ENCODE data around the gene WSCD1.

WSCD1 gene

DNA sequence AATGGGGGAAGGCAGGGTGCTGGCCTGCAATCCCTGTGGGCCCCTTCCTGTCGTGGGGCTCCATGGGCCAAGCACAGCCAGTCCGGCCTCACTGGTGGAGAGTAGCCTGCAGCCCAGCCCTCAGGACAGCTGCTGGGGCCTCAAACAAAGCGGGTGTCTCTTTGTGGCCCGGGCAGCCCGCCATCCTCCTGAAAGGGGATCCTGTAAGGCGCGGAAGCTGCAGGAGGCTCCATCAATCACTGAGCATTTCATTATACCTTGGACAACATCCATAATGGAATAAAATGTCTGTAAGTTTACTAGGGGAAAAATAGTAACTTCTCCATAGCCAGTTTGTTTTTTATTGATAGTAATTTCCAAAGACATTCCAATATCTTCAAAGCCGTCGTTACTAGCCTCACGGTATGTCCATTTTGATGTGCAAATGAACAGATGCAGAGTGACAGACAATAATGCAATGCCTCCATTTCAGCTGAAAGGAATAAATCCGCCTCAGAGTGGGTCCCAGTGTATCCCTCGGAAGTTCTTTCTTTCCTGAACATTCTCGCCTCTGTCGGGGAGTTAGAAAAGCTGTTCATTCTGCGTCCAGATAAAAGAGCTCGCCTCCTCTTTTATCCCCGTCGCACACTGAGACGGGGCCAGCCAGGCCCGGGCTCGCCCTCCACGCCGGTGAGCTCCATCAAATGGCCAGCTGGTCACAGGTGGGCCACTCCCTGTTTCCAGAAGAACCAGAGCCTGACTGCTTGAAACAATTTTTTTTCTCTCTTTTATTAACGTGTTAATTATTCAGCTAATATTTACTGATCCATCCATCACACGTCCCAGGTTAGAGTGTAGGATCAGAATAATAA is 14.4 kb downstream of the WSCD1 start:
- FAIRE-seq (no peak), DNase-seq (ENCODE audit: insufficient read length, low spot score) (no peak)

DNA sequence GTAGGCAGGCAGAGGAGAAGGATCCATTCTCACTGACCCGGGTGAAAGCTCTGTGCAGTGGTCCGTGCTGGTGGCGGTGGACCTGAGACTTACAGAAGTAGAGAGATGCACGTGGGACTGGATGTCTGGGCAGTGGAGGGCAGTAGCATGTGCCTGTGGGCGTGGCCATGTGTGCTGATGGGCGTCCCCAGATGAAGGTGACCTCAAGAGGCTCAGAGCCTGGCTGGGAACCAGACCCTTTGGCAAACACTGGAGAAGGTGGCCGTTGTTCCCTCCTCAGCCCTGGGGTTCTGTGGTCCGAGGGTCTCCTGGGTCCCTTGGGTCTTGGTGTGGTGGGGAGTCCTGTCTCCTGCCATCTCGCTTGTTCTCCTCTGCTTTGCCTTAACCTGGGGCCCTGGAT is 15.6 kb downstream of the WSCD1 start:
- FAIRE-seq (no peak), DNase-seq (ENCODE audit: insufficient read length, low spot score) (no peak)

DNA sequence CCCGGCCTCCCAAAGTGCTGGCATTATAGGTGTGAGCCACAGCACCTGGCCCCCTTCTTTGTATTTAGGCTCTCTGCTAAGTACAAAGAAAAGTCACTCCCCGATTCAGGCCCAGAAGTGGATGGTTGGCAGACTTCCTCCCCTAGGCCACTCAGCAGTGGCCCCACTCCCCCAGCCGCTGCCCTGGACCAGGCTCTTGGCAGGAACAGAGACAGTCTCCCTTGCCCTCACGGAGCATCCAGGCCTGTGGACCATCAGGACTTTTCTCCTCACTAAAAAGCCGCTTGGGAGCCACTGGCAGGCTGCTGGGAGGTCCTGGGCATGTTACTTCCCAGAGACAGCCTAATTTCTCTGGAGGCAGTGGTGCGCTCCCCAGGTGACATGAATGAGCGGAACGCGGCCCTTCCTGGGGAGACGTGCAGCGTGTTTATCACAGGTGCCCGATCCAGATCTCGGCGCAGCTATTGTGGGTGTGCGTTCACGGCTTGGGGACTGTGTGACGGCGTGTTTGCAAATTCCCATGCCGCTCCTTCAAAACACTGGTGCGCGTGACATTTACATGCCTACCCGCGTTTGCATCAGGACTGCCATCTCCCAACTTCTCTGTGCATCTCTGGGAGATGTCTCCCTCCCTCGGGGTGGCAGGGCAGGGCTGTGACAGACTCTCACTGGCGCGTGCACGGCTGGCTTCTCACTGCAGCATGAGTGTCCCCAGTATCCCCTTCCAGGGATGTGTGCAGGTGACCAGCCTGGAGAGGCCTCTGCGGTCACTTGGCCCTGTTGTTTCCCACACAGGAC is 16.6 kb downstream of the WSCD1 start:
- no peak for DNase-seq (ENCODE audit: insufficient read length, low spot score)
- no peak for FAIRE-seq

DNA sequence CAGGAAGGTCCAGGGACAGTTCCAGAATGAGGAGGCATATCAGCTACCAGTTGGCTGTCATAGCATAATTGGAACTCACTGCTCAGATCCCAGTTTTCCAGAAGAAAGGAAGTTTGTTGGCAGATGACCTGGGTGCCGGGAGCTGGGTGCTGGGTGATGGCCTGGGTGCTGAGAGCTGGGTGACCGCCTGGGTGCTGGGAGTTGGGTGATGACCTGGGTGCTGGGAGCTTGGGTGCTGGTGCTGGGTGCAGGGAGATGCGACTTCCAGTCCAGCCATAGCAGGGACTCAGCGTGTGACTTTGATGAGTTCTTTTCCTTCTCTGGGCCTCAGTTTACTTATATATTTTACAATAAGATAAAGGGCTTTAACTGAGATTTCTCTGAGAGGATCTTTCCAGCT is 18.0 kb downstream of the WSCD1 start:
- FAIRE-seq (no peak), DNase-seq (ENCODE audit: insufficient read length, low spot score) (no peak)

DNA sequence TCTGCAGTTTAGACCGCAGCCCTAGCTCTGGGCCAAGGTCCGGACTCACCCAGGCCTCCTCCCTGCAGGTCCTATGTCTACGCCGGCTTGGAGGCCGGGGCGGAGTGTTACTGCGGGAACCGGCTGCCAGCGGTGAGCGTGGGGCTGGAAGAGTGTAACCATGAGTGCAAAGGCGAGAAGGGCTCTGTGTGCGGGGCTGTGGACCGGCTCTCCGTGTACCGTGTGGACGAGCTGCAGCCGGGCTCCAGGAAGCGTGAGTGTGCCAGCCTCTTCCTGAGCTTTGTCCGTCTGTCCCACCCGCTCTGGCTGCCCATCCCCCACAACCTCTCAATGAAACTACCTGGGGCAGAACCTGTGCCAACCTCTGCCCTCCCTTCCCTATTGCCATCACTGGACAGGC is 20.1 kb downstream of the WSCD1 start:
- no peak for DNase-seq (ENCODE audit: insufficient read length, low spot score)
- FAIRE-seq, result no peak

DNA sequence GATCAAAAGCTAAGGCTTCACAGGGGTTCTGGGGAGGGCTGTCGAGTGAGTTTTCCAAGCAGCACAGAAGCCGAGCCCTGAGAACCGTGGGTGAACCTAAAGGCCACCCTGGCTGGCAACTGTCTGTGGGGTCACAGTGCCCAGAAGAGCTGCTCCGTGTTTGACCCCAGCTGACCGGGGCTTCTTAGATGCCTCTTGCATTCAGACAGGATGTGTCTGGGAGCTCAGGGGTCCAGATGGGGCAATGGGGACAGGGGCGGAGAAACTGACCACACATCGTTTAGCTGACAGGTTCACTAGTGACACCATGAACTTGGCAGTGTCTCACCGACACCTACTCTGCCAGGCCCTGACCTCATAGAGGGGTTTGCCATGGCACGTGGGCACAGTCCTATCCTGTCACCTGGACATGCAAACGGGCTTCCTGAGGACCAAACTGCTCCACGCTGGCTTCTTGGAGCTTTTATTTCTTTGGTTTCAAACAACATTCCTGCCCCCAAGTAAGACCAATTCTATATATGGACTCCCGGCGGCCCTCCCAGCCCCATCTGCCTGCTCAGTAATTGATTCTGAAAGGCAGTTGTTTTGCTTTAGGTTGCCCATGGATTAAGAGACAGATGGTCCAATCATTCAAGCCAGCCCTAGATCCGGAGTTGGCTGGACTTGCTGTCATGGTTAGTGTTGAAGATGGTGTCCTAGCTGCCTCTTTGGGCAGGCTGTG is 22.2 kb downstream of the WSCD1 start:
- no peak for FAIRE-seq
- DNase-seq (ENCODE audit: insufficient read length, low spot score), result no peak

DNA sequence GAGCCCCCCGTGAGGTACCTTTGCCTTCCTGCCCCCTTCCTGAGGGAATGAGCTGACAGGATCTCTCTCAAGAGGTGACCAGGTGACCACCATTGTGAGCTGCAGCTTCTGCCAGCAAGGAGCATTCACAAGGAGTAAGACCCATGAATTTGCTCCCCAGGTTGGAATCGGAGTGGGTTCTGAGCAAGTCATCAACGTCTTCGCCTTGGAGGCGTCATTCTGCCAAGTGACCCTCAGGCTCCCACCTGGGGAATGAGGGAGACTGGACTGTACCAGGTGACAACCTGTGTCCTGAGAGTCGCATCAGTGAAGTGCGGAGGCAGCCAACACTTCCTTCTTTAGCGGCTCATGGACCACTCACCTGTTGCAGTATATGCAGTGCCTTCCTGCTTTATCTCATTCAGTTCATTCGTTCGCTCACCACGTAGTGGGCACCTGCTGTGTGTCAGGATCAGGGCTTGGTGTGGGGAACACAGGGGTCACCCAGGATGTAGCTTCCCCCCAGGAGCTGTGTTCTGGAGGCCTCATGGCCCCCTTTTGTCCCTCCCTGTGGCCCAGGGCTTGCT is 22.8 kb downstream of the WSCD1 start:
- DNase-seq (ENCODE audit: insufficient read length, low spot score) (no peak), FAIRE-seq (no peak)

DNA sequence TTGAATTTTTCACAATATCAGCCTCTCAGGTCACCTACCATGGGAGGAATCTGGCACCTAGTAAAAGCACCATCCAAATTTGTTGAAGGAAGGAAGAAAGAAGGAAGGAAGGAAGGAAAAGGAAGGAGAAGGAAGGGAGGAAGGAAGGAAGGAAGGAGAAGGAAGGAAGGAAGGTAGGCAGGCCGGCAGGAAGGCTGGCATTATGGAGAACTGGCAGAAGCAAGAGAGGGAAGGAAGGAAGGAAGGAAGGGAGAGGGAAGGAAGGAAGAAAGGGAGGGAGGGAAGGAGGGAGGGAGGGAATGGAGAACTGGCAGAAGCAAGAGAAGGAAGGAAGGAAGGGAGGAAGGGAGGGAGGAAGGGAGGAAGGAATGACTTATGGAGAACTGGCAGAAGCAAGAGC is 24.3 kb downstream of the WSCD1 start:
- no peak for FAIRE-seq
- no peak for DNase-seq (ENCODE audit: insufficient read length, low spot score)

DNA sequence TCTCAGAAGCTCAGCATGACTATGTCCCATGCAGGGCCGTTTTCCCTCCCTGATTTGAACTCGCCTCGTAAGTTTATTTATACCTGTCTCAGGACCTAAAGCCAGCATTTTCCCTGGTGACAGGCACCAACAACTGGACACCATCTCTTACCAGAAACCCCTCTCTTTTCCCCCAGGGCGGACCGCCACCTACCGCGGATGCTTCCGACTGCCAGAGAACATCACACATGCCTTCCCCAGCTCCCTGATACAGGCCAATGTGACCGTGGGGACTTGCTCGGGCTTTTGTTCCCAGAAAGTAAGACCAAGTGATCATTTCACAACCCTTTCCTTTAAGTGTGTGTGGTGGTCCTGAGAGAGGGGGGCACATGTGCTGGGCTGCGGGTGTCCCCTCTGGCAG is 24.7 kb downstream of the WSCD1 start:
- FAIRE-seq (no peak), DNase-seq (ENCODE audit: insufficient read length, low spot score) (no peak)

DNA sequence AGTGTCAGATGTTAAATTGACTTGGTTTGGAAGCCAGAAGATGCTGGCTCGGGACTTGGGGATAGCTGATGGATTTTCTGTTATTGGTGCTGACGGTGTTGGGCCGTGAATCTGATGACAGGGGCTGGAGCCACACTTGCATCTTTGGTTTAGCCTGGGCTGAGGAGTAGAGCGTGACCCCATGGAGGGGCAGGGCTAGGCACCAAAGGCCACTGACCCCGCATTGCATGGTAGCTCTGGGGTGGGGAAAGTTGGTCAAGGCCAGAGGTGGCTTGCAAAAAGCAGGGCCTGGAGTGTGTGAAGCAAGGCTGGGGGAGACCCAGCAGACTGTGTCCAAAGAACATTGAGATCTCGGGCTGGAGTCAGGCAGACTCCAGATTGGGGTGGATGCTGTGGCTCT is 25.3 kb downstream of the WSCD1 start:
- no peak for FAIRE-seq

DNA sequence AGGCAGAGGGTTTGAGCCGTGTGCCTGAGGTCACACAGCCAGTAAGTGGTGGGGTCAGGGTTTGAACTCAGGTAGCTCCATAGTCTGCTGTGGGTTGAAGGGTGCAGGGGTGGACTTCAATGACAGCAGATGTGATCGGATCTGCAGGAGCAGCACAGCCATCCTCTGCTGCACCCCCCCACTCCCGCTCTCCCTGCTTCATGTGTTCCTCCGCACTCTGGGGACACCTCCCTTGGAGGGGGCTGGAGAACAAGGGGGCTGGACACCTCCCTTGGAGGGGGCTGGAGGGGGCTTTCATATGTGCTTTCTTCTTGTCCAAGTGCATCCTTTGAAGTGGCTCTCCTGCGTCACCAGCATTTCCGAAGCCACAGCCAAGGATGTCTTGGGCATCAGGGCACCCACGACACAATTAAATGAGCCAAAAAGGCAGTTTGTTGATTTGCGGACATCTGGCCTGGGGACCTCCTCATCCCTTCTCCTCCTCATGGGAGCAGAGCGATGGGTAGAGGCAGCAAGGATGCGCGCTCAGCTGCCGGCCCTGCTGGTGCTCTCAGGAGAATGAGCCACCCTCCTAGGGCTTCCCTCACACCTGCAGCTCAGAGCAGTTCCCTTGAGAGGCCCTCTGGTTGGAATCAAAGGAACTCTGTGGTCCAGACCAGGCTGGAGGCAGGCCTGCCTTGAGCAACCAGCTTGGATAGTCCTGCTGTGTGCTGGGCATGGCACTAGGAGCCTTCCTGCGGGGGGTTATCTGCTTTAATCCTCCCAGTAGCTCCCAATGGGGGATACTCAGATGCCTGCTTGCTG is 26.2 kb downstream of the WSCD1 start:
- DNase-seq (ENCODE audit: insufficient read length, low spot score) (no peak), FAIRE-seq (no peak)

More for the DNA sequence above, 25.3 kb downstream of the WSCD1 start:
- DNase-seq (ENCODE audit: insufficient read length, low spot score), result no peak

DNA sequence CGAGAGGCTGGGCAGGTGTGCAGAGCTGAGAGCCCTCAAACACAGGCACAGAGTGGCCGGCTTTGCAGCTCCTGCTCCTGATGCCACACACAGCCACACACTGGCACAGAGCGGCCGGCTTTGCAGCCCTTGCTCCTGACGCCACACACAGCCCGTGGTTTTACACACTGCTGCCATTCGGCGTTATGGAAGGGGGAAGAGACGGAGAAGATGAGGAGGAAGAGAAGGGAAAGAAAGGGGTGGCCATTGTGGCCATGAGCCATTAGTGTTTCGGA is 26.8 kb downstream of the WSCD1 start:
- no peak for FAIRE-seq
- DNase-seq (ENCODE audit: insufficient read length, low spot score), result no peak

DNA sequence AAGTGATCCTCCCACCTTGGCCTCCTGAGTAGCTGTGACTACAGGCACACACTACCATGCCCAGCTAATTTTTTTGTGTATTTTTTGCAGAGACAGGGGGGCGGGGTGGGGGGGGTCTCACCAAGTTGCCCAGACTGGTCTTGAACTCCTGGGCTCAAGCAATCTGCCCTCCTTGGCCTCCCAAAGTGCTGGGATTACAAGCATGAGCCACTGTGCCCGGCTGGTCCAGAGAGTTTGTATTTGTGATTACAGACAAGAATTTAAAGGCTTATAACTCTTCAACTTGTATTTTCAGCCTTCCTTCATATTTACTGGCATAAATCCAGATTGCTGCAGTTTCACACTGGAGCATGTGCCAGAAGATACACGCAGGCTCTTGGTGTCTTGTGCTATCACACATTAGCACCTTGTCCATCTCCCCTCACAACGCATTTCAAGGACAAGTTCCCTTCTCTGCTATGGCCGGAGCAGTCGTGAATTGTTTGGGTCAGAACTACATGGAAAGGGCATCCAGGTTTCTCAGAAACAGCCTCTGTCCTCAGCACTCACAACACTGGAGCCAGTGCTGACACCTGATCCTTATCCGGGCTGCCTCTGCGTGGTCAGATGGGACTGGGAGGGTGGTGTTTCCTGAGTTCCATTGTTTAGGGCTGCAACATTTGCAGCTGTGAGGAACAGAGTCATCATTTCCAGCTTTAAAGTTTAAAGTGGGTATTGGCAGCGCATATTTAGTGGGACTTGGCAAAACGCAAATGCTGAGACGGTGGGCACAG is 28.1 kb downstream of the WSCD1 start:
- FAIRE-seq (no peak), DNase-seq (ENCODE audit: insufficient read length, low spot score) (no peak)

DNA sequence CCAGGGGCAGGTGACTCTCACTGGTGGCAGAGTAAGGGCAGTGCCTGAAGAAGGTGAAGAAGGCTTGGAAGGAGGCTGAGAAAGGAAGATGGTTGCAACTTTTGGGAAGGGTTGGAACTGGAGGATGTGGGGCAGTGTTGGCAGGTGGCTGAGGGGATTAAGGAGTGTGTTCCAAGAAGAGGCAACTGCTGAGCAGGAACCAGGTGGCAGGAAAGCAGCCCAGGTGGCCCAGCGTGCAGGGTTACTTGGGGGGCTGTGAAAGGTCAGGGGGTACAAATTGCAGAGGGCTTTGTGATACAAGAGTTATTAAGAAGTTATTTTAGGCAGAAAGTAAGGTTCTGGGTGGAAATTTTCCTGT is 28.6 kb downstream of the WSCD1 start:
- FAIRE-seq, result no peak
- no peak for DNase-seq (ENCODE audit: insufficient read length, low spot score)

DNA sequence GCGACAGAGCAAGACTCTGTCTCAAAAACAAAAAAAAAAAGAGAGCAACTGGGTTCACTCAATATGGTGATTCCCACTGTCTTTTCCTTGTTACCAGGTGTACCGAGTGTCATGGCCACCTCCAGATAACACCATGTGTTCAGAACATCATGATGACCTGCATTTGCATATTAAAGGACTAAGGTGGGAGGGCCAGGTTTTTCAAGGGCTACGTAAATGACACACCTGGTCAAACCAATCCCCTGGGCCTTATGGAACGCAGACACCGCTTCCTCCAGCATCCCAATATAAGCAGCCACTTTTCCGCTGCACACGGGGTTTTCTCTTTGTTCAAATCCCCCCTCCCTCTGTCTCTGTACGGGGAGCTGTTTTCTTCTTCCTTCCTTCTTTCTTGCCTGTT is 29.3 kb downstream of the WSCD1 start:
- no peak for FAIRE-seq

DNA sequence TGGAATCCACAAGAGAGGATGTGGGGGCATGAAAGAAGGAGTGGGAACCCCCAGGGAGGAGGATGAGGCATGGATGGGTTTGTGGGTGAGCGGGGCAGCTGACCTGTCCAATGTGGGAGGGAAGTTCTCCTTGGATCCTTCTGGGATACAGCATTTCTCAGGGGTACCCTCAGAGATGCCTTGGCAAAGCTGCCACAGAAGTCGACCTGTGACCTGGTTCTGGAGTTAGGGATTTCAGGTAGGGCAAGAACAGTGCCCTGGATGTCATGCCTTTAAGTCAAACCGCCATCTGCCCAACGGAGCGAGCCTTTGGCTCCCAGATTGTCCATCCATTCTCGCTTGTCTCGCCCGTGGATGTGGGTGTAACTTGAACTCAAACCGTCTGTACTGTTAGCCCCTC is 30.0 kb downstream of the WSCD1 start:
- DNase-seq (ENCODE audit: insufficient read length, low spot score) (no peak), FAIRE-seq (no peak)

More for the DNA sequence above, 29.3 kb downstream of the WSCD1 start:
- DNase-seq (ENCODE audit: insufficient read length, low spot score), result no peak

DNA sequence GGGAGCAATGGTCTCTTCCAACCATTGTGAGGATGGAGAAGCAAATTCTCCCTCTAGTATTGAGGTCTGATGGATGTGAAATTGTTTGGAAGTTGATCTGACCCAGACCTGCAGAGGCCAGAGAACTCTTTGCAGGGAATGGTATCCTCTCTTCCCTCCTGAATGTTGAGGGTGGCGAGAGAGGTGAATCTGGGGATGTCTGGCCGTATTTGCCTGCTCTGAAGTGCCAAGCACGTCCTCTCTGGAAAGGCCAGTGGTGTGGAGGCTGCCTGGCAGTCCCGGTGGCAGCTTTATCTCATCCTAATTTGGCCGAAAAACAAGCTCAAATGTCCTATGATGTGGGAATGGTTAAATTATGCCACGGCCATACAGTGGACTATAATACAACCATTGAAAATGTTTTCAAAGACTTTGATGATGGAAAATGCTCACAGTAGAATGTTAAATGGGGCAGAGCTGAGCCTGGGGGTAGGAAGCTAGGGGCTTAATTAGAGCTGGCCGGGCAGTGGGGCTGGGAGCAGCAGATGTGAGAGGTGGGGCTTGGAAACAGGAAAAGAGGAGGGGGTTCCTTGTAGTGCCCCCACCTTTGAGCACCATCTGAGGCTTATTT is 30.8 kb downstream of the WSCD1 start:
- FAIRE-seq (no peak), DNase-seq (ENCODE audit: insufficient read length, low spot score) (no peak)

DNA sequence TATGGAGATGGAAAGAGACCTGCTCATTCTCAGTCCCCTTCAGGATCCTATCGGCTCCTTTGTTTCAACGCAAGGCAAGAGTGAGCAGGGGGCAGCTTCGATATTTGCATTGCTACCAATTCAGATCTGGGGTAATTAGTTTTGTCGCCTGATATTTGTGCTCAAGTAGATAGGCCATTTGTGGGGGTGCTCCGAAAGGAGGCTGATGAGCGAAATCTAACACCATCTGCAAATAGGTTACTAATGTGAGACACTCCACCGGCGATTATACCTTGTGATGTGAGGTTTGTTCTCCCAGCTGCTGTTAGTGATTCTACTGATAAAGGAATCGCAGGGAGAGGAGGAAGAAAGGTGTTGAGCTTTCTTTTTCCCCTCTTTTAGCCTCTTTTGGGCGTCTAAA is 31.5 kb downstream of the WSCD1 start:
- FAIRE-seq, result no peak
- no peak for DNase-seq (ENCODE audit: insufficient read length, low spot score)

DNA sequence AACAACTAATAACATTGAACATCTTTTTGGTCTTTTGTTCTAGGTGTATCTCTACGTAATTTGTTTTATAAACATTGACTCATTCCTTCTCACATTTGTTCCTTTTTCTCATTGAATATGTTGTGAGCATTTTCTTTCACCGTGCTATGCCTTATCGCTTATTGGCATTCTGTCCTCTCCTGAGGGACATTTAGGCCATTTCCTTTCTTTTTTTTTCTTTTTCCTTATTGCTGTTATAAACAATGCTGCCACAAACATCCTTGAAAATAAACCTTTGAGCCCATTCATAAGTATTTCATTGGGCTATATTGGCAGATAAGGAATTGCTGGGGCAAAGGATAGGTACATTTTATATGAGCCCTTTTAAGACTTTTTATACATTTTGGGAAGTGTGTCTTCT is 32.4 kb downstream of the WSCD1 start:
- FAIRE-seq (no peak), DNase-seq (ENCODE audit: insufficient read length, low spot score) (no peak)

All from GM19239 (cell line).